ENCODE data around the gene EGFL8. TPM values are rescaled to one million over a fixed set of nuclear protein-coding genes. Genes with fewer than 3 reads are reported as not detected.

EGFL8 gene
- total RNA-seq, 1 donor from 2014 or later, result 9.2 TPM

- H3K4me1 ChIP-seq, result peaks cover 33% of the 10 kb centered on the region
- intact Hi-C loops (cut with micrococcal nuclease), result no loop called here
- H3K36me3 ChIP-seq, result no peaks in the 10 kb centered on the region
- no peak overlapping the region for H3K27ac ChIP-seq (replicated peaks)
- DNase-seq, result no peak
- no peaks in the 10 kb centered on the region for H3K9me3 ChIP-seq (replicated peaks)
- peaks cover 52% of the 10 kb centered on the region for H3K27me3 ChIP-seq (ENCODE audit: low read depth)
- TF ChIP-seq CTCF (IDR thresholded peaks at IDR 0.05; ENCODE audit: borderline replicate concordance), result no peak
- peak overlapping the region; percentile 82 for H3K4me3 ChIP-seq
Measured at GRCh38 chr6:32149932-32150870, 14.2 kb upstream of the EGFL8 start.

GRCh38 chr6:32151181-32151862 is 13.1 kb upstream of the EGFL8 start:
- Histone ChIP-seq H3K9me3 (replicated peaks) (no peaks in the 10 kb centered on the region), H3K27me3 (ENCODE audit: low read depth) (peaks cover 52% of the 10 kb centered on the region), H3K4me1 (peaks cover 39% of the 10 kb centered on the region), H3K27ac (replicated peaks) (no peak overlapping the region), H3K4me3 (peak overlapping the region; percentile 82), H3K36me3 (peaks cover 7% of the 10 kb centered on the region)
- DNase-seq, result no peak
- intact Hi-C loops (cut with micrococcal nuclease), result no loop called here
- no peak for TF ChIP-seq CTCF (IDR thresholded peaks at IDR 0.05; ENCODE audit: borderline replicate concordance)

GRCh38 chr6:32151863-32152768 is 12.3 kb upstream of the EGFL8 start, which contains the start of gene PRRT1:
Gene PRRT1 (minus strand): TSS chr6:32151939. CDS start chr6:32151827, 112 bp downstream.
- no peaks in the 10 kb centered on the region for H3K9me3 ChIP-seq (replicated peaks)
- no peak for DNase-seq
- H3K27ac ChIP-seq (replicated peaks), result peak within 1 kb of the TSS; percentile 94
- H3K4me3 ChIP-seq, result peak within 1 kb of the TSS; percentile 82
- TF ChIP-seq CTCF (IDR thresholded peaks at IDR 0.05; ENCODE audit: borderline replicate concordance), result no peak
- peaks cover 39% of the 10 kb centered on the region for H3K4me1 ChIP-seq
- H3K27me3 ChIP-seq (ENCODE audit: low read depth), result peaks cover 47% of the 10 kb centered on the region
- intact Hi-C loops (cut with micrococcal nuclease), result no loop called here
- peaks cover 15% of the 10 kb centered on the region for H3K36me3 ChIP-seq

- Histone ChIP-seq H3K4me1 (peaks cover 39% of the 10 kb centered on the region), H3K36me3 (peaks cover 24% of the 10 kb centered on the region), H3K4me3 (peak overlapping the region; percentile 82), H3K9me3 (replicated peaks) (no peaks in the 10 kb centered on the region), H3K27ac (replicated peaks) (peak overlapping the region; percentile 94), H3K27me3 (ENCODE audit: low read depth) (peaks cover 38% of the 10 kb centered on the region)
- TF ChIP-seq CTCF (IDR thresholded peaks at IDR 0.05; ENCODE audit: borderline replicate concordance), result no peak
- DNase-seq, result no peak
- intact Hi-C loops (cut with micrococcal nuclease), result no loop called here
Measured at GRCh38 chr6:32152769-32153563, 11.4 kb upstream of the EGFL8 start.
